ENCODE measurements around the gene APOC4. TPM values are rescaled to one million over a fixed set of nuclear protein-coding genes. Genes with fewer than 3 reads are reported as not detected.
"Not testable (repeated sequence)": the region's sequence is repeated elsewhere in the genome, so short reads cannot be mapped to it uniquely, and the experiment has no call there.

The APOC4 gene
- polyA plus RNA-seq, 1 donor: not detected

DNA sequence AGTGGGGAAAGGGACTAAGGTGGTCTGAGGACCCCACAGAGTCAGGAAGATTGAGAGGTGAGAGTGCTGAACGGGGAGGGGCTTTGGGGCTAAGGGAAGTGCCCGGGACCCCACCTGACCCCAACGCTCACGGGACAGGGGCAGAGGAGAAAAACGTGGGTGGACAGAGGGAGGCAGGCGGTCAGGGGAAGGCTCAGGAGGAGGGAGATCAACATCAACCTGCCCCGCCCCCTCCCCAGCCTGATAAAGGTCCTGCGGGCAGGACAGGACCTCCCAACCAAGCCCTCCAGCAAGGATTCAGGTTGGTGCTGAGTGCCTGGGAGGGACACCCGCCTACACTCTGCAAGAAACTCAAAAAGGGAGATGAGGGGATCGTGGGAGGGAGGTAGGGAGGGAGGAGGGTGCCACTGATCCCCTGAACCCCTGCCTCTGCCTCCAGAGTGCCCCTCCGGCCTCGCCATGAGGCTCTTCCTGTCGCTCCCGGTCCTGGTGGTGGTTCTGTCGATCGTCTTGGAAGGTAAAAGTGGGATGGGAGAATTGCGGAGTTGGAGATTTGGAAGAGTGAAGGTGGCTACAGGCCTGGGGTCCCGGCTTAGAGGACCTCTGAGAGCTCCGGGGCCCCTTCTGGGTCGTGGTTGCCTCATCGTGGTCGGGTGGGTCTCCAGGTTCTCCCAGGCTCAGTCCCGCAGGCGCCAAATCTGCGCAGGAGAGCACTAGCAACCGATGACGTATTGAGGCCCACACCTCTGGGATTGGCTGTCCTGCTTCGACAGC lies 27.4 kb upstream of the APOC4 start, which contains the start of gene APOC1:
TSS of gene APOC1 (plus strand) at position 176 of the 774 bp plus-strand sequence. CDS start at position 460, 284 bp downstream.
- not testable (repeated sequence) for H3K27ac ChIP-seq (ENCODE audit: low read length); H3K27me3 ChIP-seq (ENCODE audit: control insufficient read depth, insufficient read depth, low read length); H3K9me3 ChIP-seq (ENCODE audit: control insufficient read depth, low read depth, low read length); H3K36me3 ChIP-seq (ENCODE audit: control insufficient read depth, insufficient read depth, low read length)
- WGBS (ENCODE audit: insufficient coverage, low lambda C conversion rate): no CpG with 5 or more reads among the region's 28 CpGs
- H3K4me3 ChIP-seq (ENCODE audit: low read length): peak within 1 kb of the TSS; percentile 58
- peaks cover 15% of the 10 kb centered on the region for H3K4me1 ChIP-seq (ENCODE audit: control insufficient read depth, insufficient read depth, low read length)
- DNase-seq: peak; percentile 86 to 90

DNA sequence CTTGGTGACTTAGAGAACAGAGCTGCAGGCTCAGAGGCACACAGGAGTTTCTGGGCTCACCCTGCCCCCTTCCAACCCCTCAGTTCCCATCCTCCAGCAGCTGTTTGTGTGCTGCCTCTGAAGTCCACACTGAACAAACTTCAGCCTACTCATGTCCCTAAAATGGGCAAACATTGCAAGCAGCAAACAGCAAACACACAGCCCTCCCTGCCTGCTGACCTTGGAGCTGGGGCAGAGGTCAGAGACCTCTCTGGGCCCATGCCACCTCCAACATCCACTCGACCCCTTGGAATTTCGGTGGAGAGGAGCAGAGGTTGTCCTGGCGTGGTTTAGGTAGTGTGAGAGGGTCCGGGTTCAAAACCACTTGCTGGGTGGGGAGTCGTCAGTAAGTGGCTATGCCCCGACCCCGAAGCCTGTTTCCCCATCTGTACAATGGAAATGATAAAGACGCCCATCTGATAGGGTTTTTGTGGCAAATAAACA lies 17.8 kb upstream of the APOC4 start:
- DNase-seq: no peak
- peaks cover 5% of the 10 kb centered on the region for H3K27me3 ChIP-seq (ENCODE audit: control insufficient read depth, insufficient read depth, low read length)
- H3K36me3 ChIP-seq (ENCODE audit: control insufficient read depth, insufficient read depth, low read length): no peaks in the 10 kb centered on the region
- no peak overlapping the region for H3K27ac ChIP-seq (ENCODE audit: low read length)
- H3K4me3 ChIP-seq (ENCODE audit: low read length): no peak overlapping the region
- H3K9me3 ChIP-seq (ENCODE audit: control insufficient read depth, low read depth, low read length): no peaks in the 10 kb centered on the region
- whole genome bisulfite sequencing (ENCODE audit: insufficient coverage, low lambda C conversion rate): no CpG with 5 or more reads among the region's 8 CpGs
- peaks cover 6% of the 10 kb centered on the region for H3K4me1 ChIP-seq (ENCODE audit: control insufficient read depth, insufficient read depth, low read length)

DNA sequence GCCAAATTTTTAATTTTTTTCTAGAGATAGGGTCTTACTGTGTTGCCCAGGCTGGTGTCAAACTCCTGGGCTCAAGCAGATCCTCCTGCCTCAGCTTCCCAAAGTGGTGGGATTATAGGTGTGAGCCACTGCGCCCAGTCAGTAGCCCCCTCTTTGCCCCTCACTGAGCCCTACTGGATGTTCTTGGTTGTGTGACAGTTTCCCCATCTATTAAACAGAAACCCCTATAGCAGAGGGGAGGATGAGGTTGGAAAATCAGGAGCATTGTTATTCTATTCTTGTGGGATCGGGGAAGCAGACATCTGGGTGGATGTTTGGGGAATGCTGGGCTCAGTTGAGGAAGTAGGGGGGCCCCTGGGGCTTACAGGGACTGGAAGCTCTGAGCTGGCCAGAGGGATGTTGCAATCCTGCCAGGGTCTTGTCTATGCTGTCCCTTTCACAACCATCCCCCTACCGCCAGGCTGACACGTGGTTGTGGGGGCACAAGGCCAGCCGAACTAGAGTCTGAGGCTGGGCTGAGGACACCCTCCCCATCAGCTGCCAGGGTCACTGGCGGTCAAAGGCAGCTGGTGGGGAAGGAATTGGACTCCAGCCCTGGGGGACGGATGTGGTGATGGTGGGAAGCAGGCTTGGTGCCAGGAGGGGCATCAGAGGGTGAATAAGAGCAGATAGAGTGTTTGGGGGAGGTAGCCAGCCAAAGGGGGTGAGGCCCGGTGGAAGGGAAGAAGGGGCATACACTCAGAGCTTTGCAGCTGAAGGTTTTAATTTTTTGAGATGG lies 16.7 kb upstream of the APOC4 start:
- Histone ChIP-seq H3K27me3 (ENCODE audit: control insufficient read depth, insufficient read depth, low read length) (peaks cover 5% of the 10 kb centered on the region), H3K27ac (ENCODE audit: low read length) (no peak overlapping the region), H3K4me1 (ENCODE audit: control insufficient read depth, insufficient read depth, low read length) (peaks cover 6% of the 10 kb centered on the region), H3K4me3 (ENCODE audit: low read length) (no peak overlapping the region), H3K36me3 (ENCODE audit: control insufficient read depth, insufficient read depth, low read length) (no peaks in the 10 kb centered on the region), H3K9me3 (ENCODE audit: control insufficient read depth, low read depth, low read length) (no peaks in the 10 kb centered on the region)
- no peak for DNase-seq
- no CpG with 5 or more reads among the region's 8 CpGs for WGBS (ENCODE audit: insufficient coverage, low lambda C conversion rate)

DNA sequence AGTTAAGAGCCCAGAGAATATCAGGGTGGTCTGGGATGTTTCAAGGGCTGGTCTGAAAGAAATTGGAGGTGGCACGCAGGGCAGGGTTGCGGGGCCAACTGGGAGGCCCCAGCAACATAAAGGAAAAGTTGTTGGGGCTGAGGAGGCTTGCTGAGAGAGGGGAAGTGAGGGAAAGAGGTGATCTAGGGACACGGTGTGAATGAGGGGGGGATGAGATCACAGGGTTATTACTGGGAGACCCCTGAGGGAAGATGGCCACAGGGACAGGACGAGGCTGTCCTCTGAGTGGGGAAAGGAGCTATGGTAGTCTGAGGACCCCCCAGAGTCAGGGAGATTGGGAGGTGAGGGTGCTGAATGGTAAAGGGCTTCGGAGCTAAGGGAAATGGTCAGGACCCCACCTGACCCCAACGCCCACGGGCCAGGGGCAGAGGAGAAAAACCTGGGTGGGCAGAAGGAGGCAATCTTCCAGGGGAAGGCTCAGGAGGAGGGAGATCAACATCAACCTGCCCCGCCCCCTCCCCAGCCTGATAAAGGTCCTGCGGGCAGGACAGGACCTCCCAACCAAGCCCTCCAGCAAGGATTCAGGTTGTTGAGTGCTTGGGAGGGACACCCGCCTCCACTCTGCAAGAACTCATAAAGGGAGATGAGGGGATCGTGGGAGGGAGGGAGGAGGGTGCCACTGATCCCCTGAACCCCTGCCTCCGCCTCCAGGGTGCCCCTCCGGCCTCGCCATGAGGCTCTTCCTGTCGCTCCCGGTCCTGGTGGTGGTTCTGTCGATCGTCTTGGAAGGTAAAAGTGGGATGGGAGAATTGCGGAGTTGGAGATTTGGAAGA lies 15.6 kb upstream of the APOC4 start:
- not testable (repeated sequence) for DNase-seq; H3K4me1 ChIP-seq (ENCODE audit: control insufficient read depth, insufficient read depth, low read length); H3K27ac ChIP-seq (ENCODE audit: low read length); H3K36me3 ChIP-seq (ENCODE audit: control insufficient read depth, insufficient read depth, low read length); H3K27me3 ChIP-seq (ENCODE audit: control insufficient read depth, insufficient read depth, low read length); H3K4me3 ChIP-seq (ENCODE audit: low read length); H3K9me3 ChIP-seq (ENCODE audit: control insufficient read depth, low read depth, low read length)
- no CpG with 5 or more reads among the region's 19 CpGs for WGBS (ENCODE audit: insufficient coverage, low lambda C conversion rate)

DNA sequence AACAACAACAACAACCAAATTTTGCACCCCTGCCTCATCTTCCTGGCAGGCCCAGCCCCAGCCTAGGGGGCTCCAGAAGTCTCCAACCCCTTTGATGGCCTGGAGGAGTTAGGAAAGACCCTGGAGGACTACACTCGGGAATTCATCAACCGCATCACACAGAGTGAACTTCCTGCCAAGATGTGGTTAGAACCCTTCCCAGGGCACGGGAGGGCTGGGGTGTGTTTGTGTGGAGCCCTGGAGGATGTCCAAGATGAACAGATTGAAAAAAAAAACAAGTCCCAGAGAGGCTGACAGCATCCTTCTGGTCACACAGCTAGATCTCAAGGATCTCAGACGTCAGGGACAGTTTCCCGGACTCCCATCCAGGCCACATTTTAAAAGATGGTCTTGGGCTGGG lies 14.3 kb upstream of the APOC4 start:
- H3K27me3 ChIP-seq (ENCODE audit: control insufficient read depth, insufficient read depth, low read length): peaks cover 5% of the 10 kb centered on the region
- no peak overlapping the region for H3K27ac ChIP-seq (ENCODE audit: low read length)
- peaks cover 6% of the 10 kb centered on the region for H3K4me1 ChIP-seq (ENCODE audit: control insufficient read depth, insufficient read depth, low read length)
- DNase-seq: no peak
- H3K36me3 ChIP-seq (ENCODE audit: control insufficient read depth, insufficient read depth, low read length): no peaks in the 10 kb centered on the region
- no peaks in the 10 kb centered on the region for H3K9me3 ChIP-seq (ENCODE audit: control insufficient read depth, low read depth, low read length)
- no CpG with 5 or more reads among the region's 5 CpGs for WGBS (ENCODE audit: insufficient coverage, low lambda C conversion rate)
- no peak overlapping the region for H3K4me3 ChIP-seq (ENCODE audit: low read length)

DNA sequence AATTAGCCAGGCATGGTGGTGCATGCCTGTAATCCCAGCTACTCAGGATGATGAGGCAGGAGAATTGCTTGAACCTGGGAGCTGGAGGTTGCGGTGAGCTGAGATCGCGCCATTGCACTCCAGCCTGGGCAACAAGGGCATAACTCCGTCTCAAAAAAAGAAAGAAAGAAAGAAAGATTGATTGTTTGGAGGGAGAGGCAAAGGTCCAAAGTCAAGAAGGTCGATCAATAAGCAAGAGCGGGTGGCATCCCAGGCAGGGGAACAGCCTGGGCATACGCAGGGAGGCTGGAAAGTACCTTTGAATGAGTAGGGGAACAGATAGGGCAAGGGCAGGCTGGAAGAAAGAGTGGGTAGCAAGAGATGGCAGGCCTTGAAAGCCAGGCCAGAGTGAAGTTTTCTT lies 11.9 kb upstream of the APOC4 start:
- no peak overlapping the region for H3K4me3 ChIP-seq (ENCODE audit: low read length)
- DNase-seq: no peak
- H3K27ac ChIP-seq (ENCODE audit: low read length): no peak overlapping the region
- WGBS (ENCODE audit: insufficient coverage, low lambda C conversion rate): 86% methylated on average over 3 of the region's 7 CpGs
- H3K9me3 ChIP-seq (ENCODE audit: control insufficient read depth, low read depth, low read length): no peaks in the 10 kb centered on the region
- no peaks in the 10 kb centered on the region for H3K27me3 ChIP-seq (ENCODE audit: control insufficient read depth, insufficient read depth, low read length)
- peaks cover 6% of the 10 kb centered on the region for H3K4me1 ChIP-seq (ENCODE audit: control insufficient read depth, insufficient read depth, low read length)
- no peaks in the 10 kb centered on the region for H3K36me3 ChIP-seq (ENCODE audit: control insufficient read depth, insufficient read depth, low read length)

DNA sequence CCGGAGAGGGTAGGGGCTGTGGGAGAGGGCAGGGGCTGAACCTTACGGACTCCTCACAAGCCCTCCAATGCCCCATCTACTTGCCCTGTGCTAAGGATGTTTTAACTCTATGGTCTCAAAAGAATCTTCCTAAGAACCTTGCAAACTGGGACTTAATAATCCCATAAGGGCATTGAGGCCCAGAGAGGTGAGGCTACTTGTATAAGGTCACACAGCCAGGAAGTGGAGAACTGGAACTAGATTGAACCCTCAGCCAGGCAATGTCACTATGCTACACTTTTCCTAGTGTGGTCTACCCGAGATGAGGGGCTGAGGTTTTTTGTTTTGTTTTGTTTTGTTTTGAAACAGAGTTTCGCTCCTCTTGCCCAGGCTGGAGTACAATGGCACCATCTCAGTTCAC lies 10.5 kb upstream of the APOC4 start:
- no peak overlapping the region for H3K27ac ChIP-seq (ENCODE audit: low read length)
- H3K4me3 ChIP-seq (ENCODE audit: low read length): no peak overlapping the region
- peaks cover 6% of the 10 kb centered on the region for H3K4me1 ChIP-seq (ENCODE audit: control insufficient read depth, insufficient read depth, low read length)
- H3K9me3 ChIP-seq (ENCODE audit: control insufficient read depth, low read depth, low read length): no peaks in the 10 kb centered on the region
- no peaks in the 10 kb centered on the region for H3K36me3 ChIP-seq (ENCODE audit: control insufficient read depth, insufficient read depth, low read length)
- WGBS (ENCODE audit: insufficient coverage, low lambda C conversion rate): 100% methylated on average over 1 of the region's 4 CpGs
- DNase-seq: no peak
- H3K27me3 ChIP-seq (ENCODE audit: control insufficient read depth, insufficient read depth, low read length): no peaks in the 10 kb centered on the region

DNA sequence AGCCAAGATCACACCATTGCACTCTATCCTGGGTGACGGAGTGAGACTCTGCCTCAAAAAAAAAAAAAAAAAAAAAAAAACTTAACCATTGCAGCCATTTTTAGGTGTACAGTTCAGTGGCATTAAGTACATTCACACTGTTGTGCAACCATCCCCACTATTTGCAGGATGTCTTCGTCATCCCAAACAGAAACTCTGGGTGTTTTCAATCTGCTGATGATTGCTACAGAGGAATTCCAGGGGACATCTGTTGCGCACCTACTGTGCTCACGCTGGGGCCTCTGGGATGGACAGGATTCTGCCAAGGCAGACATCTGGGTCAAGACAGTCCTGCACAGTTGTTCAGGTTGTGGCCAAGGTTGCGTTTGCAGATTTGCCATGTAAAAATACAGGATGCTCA lies 2.4 kb upstream of the APOC4 start:
- no peaks in the 10 kb centered on the region for H3K9me3 ChIP-seq (ENCODE audit: control insufficient read depth, low read depth, low read length)
- WGBS (ENCODE audit: insufficient coverage, low lambda C conversion rate): no CpG with 5 or more reads among the region's 5 CpGs
- no peaks in the 10 kb centered on the region for H3K27me3 ChIP-seq (ENCODE audit: control insufficient read depth, insufficient read depth, low read length)

DNA sequence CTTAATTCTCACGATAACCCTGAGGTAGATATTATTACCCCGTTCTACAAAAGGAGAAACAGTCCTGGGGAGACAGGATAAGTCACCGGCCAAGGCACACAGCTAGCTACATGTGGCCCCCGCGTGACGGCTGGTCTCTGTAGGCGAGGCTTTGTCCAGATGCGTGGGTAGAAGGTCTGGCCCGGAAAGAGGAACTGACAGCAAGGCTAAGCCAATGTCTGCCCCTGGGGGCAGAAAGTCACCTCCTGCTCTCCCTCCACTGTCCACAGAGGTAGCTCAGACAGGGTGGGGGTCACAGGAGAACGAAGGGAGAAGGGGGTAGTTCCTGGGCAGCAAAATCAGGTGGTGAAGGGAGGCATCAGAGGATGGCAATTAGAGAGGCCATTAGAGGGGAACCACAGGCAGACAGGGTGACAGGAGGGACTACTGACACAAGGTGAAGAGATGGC lies 1.8 kb downstream of the APOC4 start:
- peaks cover 13% of the 10 kb centered on the region for H3K4me1 ChIP-seq (ENCODE audit: control insufficient read depth, insufficient read depth, low read length)
- no peaks in the 10 kb centered on the region for H3K27me3 ChIP-seq (ENCODE audit: control insufficient read depth, insufficient read depth, low read length)
- H3K27ac ChIP-seq (ENCODE audit: low read length): no peak overlapping the region
- no peak for DNase-seq
- H3K9me3 ChIP-seq (ENCODE audit: control insufficient read depth, low read depth, low read length): no peaks in the 10 kb centered on the region
- no CpG with 5 or more reads among the region's 10 CpGs for WGBS (ENCODE audit: insufficient coverage, low lambda C conversion rate)
- no peak overlapping the region for H3K4me3 ChIP-seq (ENCODE audit: low read length)
- H3K36me3 ChIP-seq (ENCODE audit: control insufficient read depth, insufficient read depth, low read length): no peaks in the 10 kb centered on the region

More for the DNA sequence above, 2.4 kb upstream of the APOC4 start:
- Histone ChIP-seq H3K36me3 (ENCODE audit: control insufficient read depth, insufficient read depth, low read length) (no peaks in the 10 kb centered on the region), H3K27ac (ENCODE audit: low read length) (no peak overlapping the region), H3K4me3 (ENCODE audit: low read length) (no peak overlapping the region), H3K4me1 (ENCODE audit: control insufficient read depth, insufficient read depth, low read length) (no peaks in the 10 kb centered on the region)
- DNase-seq: no peak

DNA sequence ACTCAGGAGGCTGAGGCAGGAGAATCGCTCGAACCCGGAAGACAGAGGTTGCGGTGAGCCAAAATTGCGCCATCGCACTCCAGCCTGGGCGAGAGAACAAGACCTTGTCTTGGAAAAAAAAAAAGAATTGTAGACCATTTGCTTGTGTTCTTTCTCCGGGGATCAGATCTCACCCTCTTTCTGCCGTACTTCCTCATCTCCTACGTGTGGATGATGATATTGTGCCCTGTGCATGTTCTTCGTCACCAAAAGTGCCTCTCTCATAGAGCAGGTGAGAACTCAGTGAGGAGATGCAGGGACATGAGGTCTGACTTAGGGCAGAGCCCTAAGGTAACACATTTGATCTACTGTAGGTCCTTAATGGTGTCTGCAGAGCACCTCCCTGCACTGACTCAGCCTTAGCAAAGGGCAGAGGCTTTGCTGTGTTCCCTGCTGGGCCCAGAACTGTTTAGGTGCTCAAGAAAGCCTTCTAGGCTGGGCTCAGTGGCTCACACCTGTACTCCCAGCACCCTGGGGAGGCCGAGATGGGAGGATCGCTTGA lies 5.1 kb downstream of the APOC4 start:
- H3K27me3 ChIP-seq (ENCODE audit: control insufficient read depth, insufficient read depth, low read length): no peaks in the 10 kb centered on the region
- 100% methylated on average over 3 of the region's 13 CpGs for WGBS (ENCODE audit: insufficient coverage, low lambda C conversion rate)
- no peak overlapping the region for H3K27ac ChIP-seq (ENCODE audit: low read length)
- H3K4me1 ChIP-seq (ENCODE audit: control insufficient read depth, insufficient read depth, low read length): peaks cover 13% of the 10 kb centered on the region
- peaks cover 12% of the 10 kb centered on the region for H3K36me3 ChIP-seq (ENCODE audit: control insufficient read depth, insufficient read depth, low read length)
- no peak for DNase-seq
- H3K4me3 ChIP-seq (ENCODE audit: low read length): no peak overlapping the region
- no peaks in the 10 kb centered on the region for H3K9me3 ChIP-seq (ENCODE audit: control insufficient read depth, low read depth, low read length)
